Measurements from ENCODE around the gene TNXB. TPM values are rescaled to one million over a fixed set of nuclear protein-coding genes. Genes with fewer than 3 reads are reported as not detected.
"Not testable (repeated sequence)": the region's sequence is repeated elsewhere in the genome, so short reads cannot be mapped to it uniquely, and the experiment has no call there.

TNXB gene
- total and polyA plus RNA-seq, 2 of the 4 experiments (the other 2 are of a cell fraction): 0.05 TPM; not detected in 1

- H3K56ac ChIP-seq (ENCODE audit: extremely low read depth, insufficient read depth, low read length); H3K9ac ChIP-seq (ENCODE audit: low read depth, low read length); H2BK15ac ChIP-seq (ENCODE audit: low read depth, low read length); H3K23ac ChIP-seq (ENCODE audit: low read depth, low read length); POLR2A ChIA-PET (ENCODE audit: unreplicated experiment); H2AFZ ChIP-seq (replicated peaks; ENCODE audit: low read length, poor library complexity); H3K9me1 ChIP-seq (ENCODE audit: insufficient read depth, low read length); H4K8ac ChIP-seq (ENCODE audit: low read depth in 2 of 2, low read length in 2 of 2); H3K14ac ChIP-seq (replicated peaks; ENCODE audit: low read depth, low read length); H4K20me1 ChIP-seq (ENCODE audit: insufficient read depth, low read length); H3K27ac ChIP-seq (ENCODE audit: insufficient read depth, low read length); H3K36me3 ChIP-seq (ENCODE audit: control insufficient read depth, insufficient read depth, low read length); H4K91ac ChIP-seq (ENCODE audit: insufficient read depth, low read depth, low read length); H3K9me3 ChIP-seq (ENCODE audit: control insufficient read depth, insufficient read depth, low read length); CTCF ChIA-PET; H2BK5ac ChIP-seq (ENCODE audit: low read depth, low read length, poor library complexity, severe bottlenecking); H2AK9ac ChIP-seq (replicated peaks; ENCODE audit: low read depth, low read length, poor library complexity); dilution Hi-C loops (cut with HindIII; ENCODE audit: low sequenced_read_pairs, unreplicated experiment); H3K4me3 ChIP-seq (ENCODE audit: insufficient read depth, low read depth, low read length); ATAC-seq (ENCODE audit: low read depth); H3K4me2 ChIP-seq (ENCODE audit: low read depth, low read length); H2BK120ac ChIP-seq (ENCODE audit: low read depth, low read length); H3K18ac ChIP-seq (ENCODE audit: low read depth, low read length); BruUV-seq (replicated peaks); H3K27me3 ChIP-seq (ENCODE audit: control insufficient read depth, insufficient read depth, low read length); H3K79me1 ChIP-seq (ENCODE audit: low read depth in 1 of 2, low read length in 2 of 2); DNase-seq; H3K4ac ChIP-seq (ENCODE audit: low read depth, low read length); intact Hi-C loops (cut with micrococcal nuclease); H4K5ac ChIP-seq (ENCODE audit: low read depth, low read length); H3K4me1 ChIP-seq (ENCODE audit: control insufficient read depth, insufficient read depth, low read length); H2AK5ac ChIP-seq (ENCODE audit: low read depth, low read length); in situ Hi-C loops (cut with MboI; ENCODE audit: low sequenced_read_pairs); H2BK20ac ChIP-seq (ENCODE audit: low read depth, low read length): not testable (repeated sequence)
- 83% methylated on average over 4 of the region's 13 CpGs; no CpG with 5 or more reads in 1 of the 2 experiments for WGBS, 2 experiments (ENCODE audit: extremely low coverage in 2 of 2, insufficient read length in 1 of 2)
Measured at GRCh38 chr6:32004864-32005537, 104.1 kb downstream of the TNXB start.

- H3K9me3 ChIP-seq (ENCODE audit: control insufficient read depth, insufficient read depth, low read length); H3K27ac ChIP-seq (ENCODE audit: insufficient read depth, low read length); DNase-seq; H2BK20ac ChIP-seq (ENCODE audit: low read depth, low read length); H3K18ac ChIP-seq (ENCODE audit: low read depth, low read length); intact Hi-C loops (cut with micrococcal nuclease); H3K56ac ChIP-seq (ENCODE audit: extremely low read depth, insufficient read depth, low read length); H2AK5ac ChIP-seq (ENCODE audit: low read depth, low read length); H3K4ac ChIP-seq (ENCODE audit: low read depth, low read length); H3K9ac ChIP-seq (ENCODE audit: low read depth, low read length); H3K27me3 ChIP-seq (ENCODE audit: control insufficient read depth, insufficient read depth, low read length); H2BK120ac ChIP-seq (ENCODE audit: low read depth, low read length); H2AFZ ChIP-seq (replicated peaks; ENCODE audit: low read length, poor library complexity); H4K20me1 ChIP-seq (ENCODE audit: insufficient read depth, low read length); H3K14ac ChIP-seq (replicated peaks; ENCODE audit: low read depth, low read length); H3K23ac ChIP-seq (ENCODE audit: low read depth, low read length); ATAC-seq (ENCODE audit: low read depth); BruUV-seq (replicated peaks); H4K5ac ChIP-seq (ENCODE audit: low read depth, low read length); H3K4me2 ChIP-seq (ENCODE audit: low read depth, low read length); H3K36me3 ChIP-seq (ENCODE audit: control insufficient read depth, insufficient read depth, low read length); H2BK15ac ChIP-seq (ENCODE audit: low read depth, low read length); H3K4me1 ChIP-seq (ENCODE audit: control insufficient read depth, insufficient read depth, low read length); in situ Hi-C loops (cut with MboI; ENCODE audit: low sequenced_read_pairs); H3K4me3 ChIP-seq (ENCODE audit: insufficient read depth, low read depth, low read length); H3K79me1 ChIP-seq (ENCODE audit: low read depth in 1 of 2, low read length in 2 of 2); CTCF ChIA-PET; H4K8ac ChIP-seq (ENCODE audit: low read depth in 2 of 2, low read length in 2 of 2); H2AK9ac ChIP-seq (replicated peaks; ENCODE audit: low read depth, low read length, poor library complexity); H2BK5ac ChIP-seq (ENCODE audit: low read depth, low read length, poor library complexity, severe bottlenecking); dilution Hi-C loops (cut with HindIII; ENCODE audit: low sequenced_read_pairs, unreplicated experiment); H3K9me1 ChIP-seq (ENCODE audit: insufficient read depth, low read length); H4K91ac ChIP-seq (ENCODE audit: insufficient read depth, low read depth, low read length); POLR2A ChIA-PET (ENCODE audit: unreplicated experiment): not testable (repeated sequence)
- no CpG with 5 or more reads among the region's 4 CpGs for WGBS, 2 experiments (ENCODE audit: extremely low coverage in 2 of 2, insufficient read length in 1 of 2)
Measured at GRCh38 chr6:32004393-32004792, 104.7 kb downstream of the TNXB start.
